Breast epithelium (tissue), 4 donors: ENCODE measurements around the gene CLMN. TPM values are rescaled to one million over a fixed set of nuclear protein-coding genes. Genes with fewer than 3 reads are reported as not detected.

ENCODE experiments used
- DNase-seq, 2 donors: peaks; one replicate each; pipeline ENCODE4 v3.0.0-alpha.2; 2019; ENCODE audit warnings: low spot score in 2 of 2
- H3K27ac ChIP-seq, 2 donors: fragments of 200-600 bp; sonication (generic) in 1 of 2; one replicate each; pipeline ENCODE4 v1.5.1; 2016 to 2019; ENCODE audit warnings: mild to moderate bottlenecking in 1 of 2
- H3K27me3 ChIP-seq, 2 donors: fragments of 200-600 bp; sonication (generic) in 1 of 2; one replicate each; pipeline versions ENCODE4 v1.5.1 to v1.6.0; 2017 to 2019; ENCODE audit warnings: control low read depth in 1 of 2, mild to moderate bottlenecking in 1 of 2
- H3K36me3 ChIP-seq: fragments of 200-600 bp; one replicate; pipeline ENCODE4 v1.5.1; 2019
- H3K4me1 ChIP-seq, 2 donors: fragments of 200-600 bp; sonication (generic); one replicate each; pipeline ENCODE4 v1.5.1; 2016 to 2019; ENCODE audit warnings: control low read depth in 1 of 2
- H3K4me3 ChIP-seq, 3 donors: fragments of 200-600 bp; sonication (generic); 1 replicate in 2 of 3; 2 replicates in 1 of 3; pipeline ENCODE4 v1.5.1; 2016 to 2019; ENCODE audit warnings: mild to moderate bottlenecking in 3 of 3, moderate library complexity in 2 of 3
- H3K9me3 ChIP-seq, 2 donors: fragments of 200-600 bp; sonication (generic) in 1 of 2; one replicate each; pipeline ENCODE4 v1.5.1; 2016 to 2019; ENCODE audit warnings: control low read depth in 1 of 2
- CTCF ChIP-seq, 3 donors: fragments of 450-650 bp; IDR thresholded peaks; one replicate each; pipeline ENCODE4 v1.5.1; 2016 to 2017; ENCODE audit warnings: antibody characterized with exemption in 3 of 3, mild to moderate bottlenecking in 3 of 3, moderate library complexity in 3 of 3
- POLR2A ChIP-seq: fragments of 450-650 bp; IDR thresholded peaks from one replicate; pipeline ENCODE4 v1.6.1; 2016; ENCODE audit warnings: antibody characterized with exemption, mild to moderate bottlenecking, moderate library complexity
- POLR2AphosphoS5 ChIP-seq, 3 donors: sonication (generic); formaldehyde crosslinking; IDR thresholded peaks; one replicate each; pipeline ENCODE4 v1.6.1; 2017; ENCODE audit warnings: antibody characterized with exemption in 3 of 3
- intact Hi-C: fragments of 100-400 bp; cut with DNase I; formaldehyde crosslinking; loops from one replicate; pipeline ENCODE4 v1.15.1; 2023; ENCODE audit warnings: low total_unique reads
- total RNA-seq, 3 donors: library from RNA; depleted of rRNA; stranded (reverse); fragments of >200 nt; gene quantifications; one replicate each; pipeline ENCODE4 v1.1.0, GENCODE V29; 2016

The CLMN gene
- total RNA-seq, 3 donors from 2014 or later, result 23.7 to 73.6 (median 48.5) TPM

GRCh38 chr14:95290021-95290420 lies 29.7 kb downstream of the CLMN start:
- Histone ChIP-seq H3K27ac (peak overlapping the region; percentile 88 to 90), H3K36me3 (no peaks in the 10 kb centered on the region), H3K27me3 (no peaks in the 10 kb centered on the region), H3K9me3 (no peaks in the 10 kb centered on the region), H3K4me3 (no peak overlapping the region), H3K4me1 (peaks cover 5 to 7% of the 10 kb centered on the region in 2 donors)
- peak in 1 of 2 donors; percentile 15 for DNase-seq
- TF ChIP-seq POLR2AphosphoS5 (IDR thresholded peaks at IDR 0.05), result no peak
- no peak for TF ChIP-seq POLR2A
- TF ChIP-seq CTCF (IDR thresholded peaks at IDR 0.05), result no peak
- intact Hi-C loops, result no loop called here

DNA sequence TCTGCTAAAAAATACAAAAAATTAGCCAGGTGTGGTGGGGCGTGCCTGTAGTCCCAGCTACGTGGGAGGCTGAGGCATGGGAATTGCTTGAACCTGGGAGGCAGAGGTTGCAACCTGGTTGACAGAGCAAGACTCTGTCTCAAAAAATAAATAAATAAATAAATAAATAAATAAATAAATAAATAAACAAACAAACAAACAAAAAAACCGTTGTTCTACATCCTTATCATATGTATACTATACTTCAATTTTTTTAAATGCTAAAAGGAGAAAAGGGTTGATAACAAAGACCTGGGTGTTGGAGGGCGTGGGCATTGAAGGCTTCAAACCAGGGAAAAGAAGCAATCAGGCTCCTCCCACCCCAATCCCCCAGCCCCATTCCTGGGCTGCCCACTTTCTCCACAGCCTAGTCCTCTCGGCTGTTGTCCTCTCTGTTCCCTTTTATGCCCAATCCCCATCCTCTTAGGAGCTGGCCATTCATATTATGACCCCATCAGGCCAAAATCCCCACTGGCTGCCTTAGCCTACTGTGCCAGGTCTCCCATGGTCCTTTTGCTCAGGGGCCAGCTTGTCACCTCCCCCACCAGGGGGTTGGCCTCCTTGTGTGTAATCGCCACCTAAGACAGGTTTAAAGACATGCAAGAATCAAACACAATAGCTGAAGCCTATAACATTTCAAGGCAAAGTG lies 30.2 kb downstream of the CLMN start:
- Histone ChIP-seq H3K4me3 (no peak overlapping the region), H3K27me3 (no peaks in the 10 kb centered on the region), H3K27ac (peak overlapping the region; percentile 88 to 90), H3K4me1 (peaks cover 5 to 7% of the 10 kb centered on the region in 2 donors), H3K9me3 (no peaks in the 10 kb centered on the region), H3K36me3 (no peaks in the 10 kb centered on the region)
- intact Hi-C loops, result no loop called here
- peak in 1 of 2 donors; percentile 10 for DNase-seq
- TF ChIP-seq POLR2A (no peak), POLR2AphosphoS5 (IDR thresholded peaks at IDR 0.05) (no peak), CTCF (IDR thresholded peaks at IDR 0.05) (no peak)

DNA sequence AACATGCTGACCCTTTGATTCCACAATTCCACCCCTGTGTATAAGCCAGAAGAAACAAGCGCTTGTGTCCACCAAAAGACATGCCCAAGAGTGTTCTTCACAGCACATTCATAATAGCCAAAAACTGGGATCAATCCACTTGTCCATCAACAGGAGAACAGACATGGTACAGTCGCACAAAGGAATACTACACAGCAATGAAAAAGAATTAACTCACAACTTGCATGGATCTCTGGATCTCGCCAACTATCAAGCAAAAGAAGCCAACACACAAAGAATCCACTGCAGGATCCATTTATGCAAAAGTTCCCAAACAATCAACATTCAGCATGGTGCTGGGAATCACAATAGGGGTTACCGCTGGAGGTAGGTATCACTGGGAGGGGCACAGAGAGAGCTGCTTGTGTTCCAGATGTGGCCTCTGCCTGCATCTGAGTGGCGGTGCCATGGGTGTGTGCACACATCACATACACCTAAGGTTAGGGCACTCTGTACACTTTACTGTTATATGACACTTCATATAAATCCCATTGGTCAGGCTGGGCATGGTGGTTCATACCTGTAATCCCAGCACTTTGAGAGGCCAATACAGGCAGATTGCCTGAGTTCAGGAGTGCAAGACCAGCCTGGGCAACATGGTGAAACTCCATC lies 30.9 kb downstream of the CLMN start:
- Histone ChIP-seq H3K4me3 (no peak overlapping the region), H3K4me1 (peaks cover 5 to 7% of the 10 kb centered on the region in 2 donors), H3K9me3 (no peaks in the 10 kb centered on the region), H3K36me3 (no peaks in the 10 kb centered on the region), H3K27ac (no peak overlapping the region), H3K27me3 (no peaks in the 10 kb centered on the region)
- intact Hi-C loops, result no loop called here
- peak in 1 of 2 donors; percentile 10 for DNase-seq
- TF ChIP-seq POLR2A, result no peak
- no peak for TF ChIP-seq CTCF (IDR thresholded peaks at IDR 0.05)
- no peak for TF ChIP-seq POLR2AphosphoS5 (IDR thresholded peaks at IDR 0.05)

DNA sequence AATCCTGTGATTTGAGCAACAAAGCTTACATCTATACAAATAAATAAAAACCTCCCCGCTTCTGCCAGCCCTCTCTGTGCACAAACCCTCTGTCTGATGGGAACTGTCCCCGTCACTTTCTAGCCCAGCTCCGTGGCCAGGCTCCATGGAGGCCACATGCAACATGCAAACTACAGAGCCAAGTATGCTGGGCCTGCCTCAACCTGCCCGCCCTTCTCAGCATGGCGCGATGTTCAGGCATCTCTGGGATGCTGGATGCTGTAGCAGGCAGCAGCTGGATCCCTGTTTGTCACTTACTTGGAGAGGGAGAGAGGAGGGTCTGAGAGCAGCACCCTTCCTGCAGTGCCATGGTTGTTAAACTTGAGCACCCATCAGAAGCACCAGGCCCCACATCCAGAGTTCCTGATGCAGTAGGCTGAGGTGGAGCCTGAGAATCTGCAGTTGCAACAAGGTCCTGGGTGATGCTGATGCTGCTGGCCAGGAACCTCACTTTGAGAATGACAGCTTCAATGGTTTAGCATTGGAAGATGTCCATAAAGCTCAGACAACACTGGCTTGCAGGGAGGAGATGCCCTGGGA lies 32.4 kb downstream of the CLMN start:
- Histone ChIP-seq H3K4me3 (no peak overlapping the region), H3K27ac (no peak overlapping the region), H3K4me1 (peaks cover 5 to 7% of the 10 kb centered on the region in 2 donors), H3K36me3 (no peaks in the 10 kb centered on the region), H3K9me3 (no peaks in the 10 kb centered on the region), H3K27me3 (no peaks in the 10 kb centered on the region)
- peak in 1 of 2 donors; percentile 68 for DNase-seq
- TF ChIP-seq CTCF (IDR thresholded peaks at IDR 0.05) (no peak), POLR2A (no peak)
- intact Hi-C loops, result no loop called here

- no peaks in the 10 kb centered on the region for H3K9me3 ChIP-seq
- peaks cover 4% of the 10 kb centered on the region in 2 donors for H3K4me1 ChIP-seq
- peak in 1 of 2 donors; percentile 13 for DNase-seq
- H3K27ac ChIP-seq, result no peak overlapping the region
- no peaks in the 10 kb centered on the region for H3K36me3 ChIP-seq
- H3K4me3 ChIP-seq, result no peak overlapping the region
- H3K27me3 ChIP-seq, result no peaks in the 10 kb centered on the region
- intact Hi-C loops, result no loop called here
- no peak for TF ChIP-seq CTCF (IDR thresholded peaks at IDR 0.05)
- no peak for TF ChIP-seq POLR2AphosphoS5 (IDR thresholded peaks at IDR 0.05)
- TF ChIP-seq POLR2A, result no peak
Measured at GRCh38 chr14:95286645-95287044, 33.1 kb downstream of the CLMN start.
